GM15510 (cell line): Measurements from ENCODE around the gene IFFO2.

Experiments used
- POLR2A ChIP-seq: IDR thresholded peaks from 3 replicates; pipeline ENCODE4 v1.6.1; 2011; ENCODE audit warnings: borderline replicate concordance; ENCODE audit not compliant: insufficient read length; ENCODE audit errors: extremely low read depth

IFFO2 gene

GRCh38 chr1:18859560-18859959 lies 96.9 kb downstream of the IFFO2 start, which contains the start of gene TAS1R2:
Gene TAS1R2, minus strand, starts transcription at chr1:18859660. Its CDS starts 0 bp downstream, at chr1:18859660.
- TF ChIP-seq POLR2A, result no peak

GRCh38 chr1:18858070-18858688 lies 98.3 kb downstream of the IFFO2 start:
- no peak for TF ChIP-seq POLR2A

- no peak for TF ChIP-seq POLR2A
Observed at GRCh38 chr1:18856435-18856834, 100.0 kb downstream of the IFFO2 start.

GRCh38 chr1:18855573-18855972 lies 100.9 kb downstream of the IFFO2 start:
- TF ChIP-seq POLR2A, result no peak

GRCh38 chr1:18854331-18855025 lies 102.0 kb downstream of the IFFO2 start:
- no peak for TF ChIP-seq POLR2A
